Heart right ventricle (tissue), 16 donors: ENCODE measurements around the gene ITM2B. TPM values are rescaled to one million over a fixed set of nuclear protein-coding genes. Genes with fewer than 3 reads are reported as not detected.
A peak's percentile ranks its signal among the peaks of the same experiment; 100 is the strongest.

Experiments
- ATAC-seq, 8 donors: fragments of 200-7000 bp; cut with Tn5 transposase; one replicate each; pipeline ENCODE4 v1.9.1; 2020; ENCODE audit warnings: mild to moderate bottlenecking in 8 of 8, moderate library complexity in 8 of 8, moderate number of reproducible peaks in 1 of 8
- DNase-seq, 2 donors: peaks; one replicate each; pipeline ENCODE4 v3.0.0-alpha.2; 2020
- H3K27ac ChIP-seq, 10 donors: fragments of 200-600 bp; sonication (generic) in 2 of 10; one replicate each; pipeline versions ENCODE4 v1.5.0 to v1.8.0; 2020 to 2022; ENCODE audit warnings: mild to moderate bottlenecking in 3 of 10
- H3K27me3 ChIP-seq, 7 donors: fragments of 200-600 bp; one replicate each; pipeline ENCODE4 v1.8.0; 2021 to 2022; ENCODE audit warnings: mild to moderate bottlenecking in 2 of 7
- H3K36me3 ChIP-seq, 9 donors: fragments of 200-600 bp; sonication (generic) in 1 of 9; one replicate each; pipeline versions ENCODE4 v1.5.0 to v1.8.0; 2020 to 2022; ENCODE audit warnings: mild to moderate bottlenecking in 2 of 9
- H3K4me1 ChIP-seq, 9 donors: fragments of 200-600 bp; sonication (generic) in 1 of 9; one replicate each; pipeline versions ENCODE4 v1.5.0 to v1.8.0; 2020 to 2022; ENCODE audit warnings: mild to moderate bottlenecking in 4 of 9
- H3K4me3 ChIP-seq, 10 donors: fragments of 200-600 bp; sonication (generic) in 2 of 10; one replicate each; pipeline versions ENCODE4 v1.5.0 to v1.8.0; 2020 to 2022; ENCODE audit warnings: mild to moderate bottlenecking in 7 of 10, moderate library complexity in 2 of 10
- H3K9me3 ChIP-seq, 11 donors: fragments of 200-600 bp in 10 of 11; sonication (generic) in 2 of 11; one replicate each; pipeline versions ENCODE4 v1.5.0 to v1.8.0; 2013 to 2022; ENCODE audit warnings: mild to moderate bottlenecking in 2 of 11, control low read depth in 1 of 11, moderate library complexity in 1 of 11
- WGBS, 2 donors: extraction: QIAGEN DNeasy Blood & Tissue Kit; methylation state at CpG; one replicate each; pipeline ENCODE4 v1.1.7; 2013; ENCODE audit warnings: inconsistent platforms in 1 of 2; 5-methylcytosine and 5-hydroxymethylcytosine counted together
- intact Hi-C, 10 donors: fragments of 100-400 bp; cut with DNase I; formaldehyde crosslinking; loops; one replicate each; pipeline versions ENCODE4 v1.11.1 to v1.14.2; 2022
- polyA plus RNA-seq, 2 donors: library from polyadenylated mRNA; stranded (reverse); fragments of 200-250 nt; gene quantifications; one replicate each; pipeline ENCODE4 v1.2.3, GENCODE V29; 2013
- total RNA-seq, 10 donors: library from RNA; stranded (reverse); fragmentation: NEBNext Ultra II Directional in 3 of 10; extraction: Animal tissue kit (Norgen Biotek cat#: 25700) in 3 of 10; gene quantifications; one replicate each; pipeline versions ENCODE4 v1.2.1 to v1.2.4, GENCODE V29; 2021 to 2023
- TF ChIP-seq, protein P1 (sequence below), 9 donors: fragments of 200-600 bp; sonication (generic) in 2 of 9; IDR thresholded peaks; one replicate each; pipeline versions ENCODE4 v1.5.0 to v1.8.0; 2021 to 2022; ENCODE audit warnings: antibody characterized with exemption in 9 of 9, mild to moderate bottlenecking in 5 of 9, moderate library complexity in 1 of 9
- donor health status: Arrhythmogenic right ventricular cardiomyopathy.
- donor health status: ischemic (EF 13 %, LVEDD 7.1; RV severe dilation, severe dysfunction).
- donor health status: healthy with polysubstance abuse.
- donor health status: DM: no; HTN: yes; CAD: no.
- donor health status: DM: no; HTN: no; CAD: no.
- donor health status: ischemic (EF 25% LVEDD 6.9; RV normal size, moderate dysfunction).
- donor health status: ischemic (EF 25% LVEDD 5.7; RV mildly dilated, moderate dysfunction).
- donor health status: healthy.
- donor health status: DM: yes; HTN: yes; CAD: no.
- donor health status: Ischemic cardiomyopathy.
- donor health status: ischemic (EF 35%, LVEDD 5.7; RV mildly dilated, moderate dysfunction).
- donor health status: nonischemic (EF 11% LVEDD 7.7; RV severe dilation, severe dysfunction).
- donor health status: DM: yes; HTN: yes; CAD: no.
- donor health status: PGD.
- donor health status: ischemic (EF 29% LVEDD 5.4; RV normal size, mild dysfunction).
- donor health status: nonischemic (EF 23%, LVEDD 6.1; RV moderate dilation, normal function).

The ITM2B gene
- total and polyA plus RNA-seq, 12 donors = 272 to 636 (median 507) TPM

DNA sequence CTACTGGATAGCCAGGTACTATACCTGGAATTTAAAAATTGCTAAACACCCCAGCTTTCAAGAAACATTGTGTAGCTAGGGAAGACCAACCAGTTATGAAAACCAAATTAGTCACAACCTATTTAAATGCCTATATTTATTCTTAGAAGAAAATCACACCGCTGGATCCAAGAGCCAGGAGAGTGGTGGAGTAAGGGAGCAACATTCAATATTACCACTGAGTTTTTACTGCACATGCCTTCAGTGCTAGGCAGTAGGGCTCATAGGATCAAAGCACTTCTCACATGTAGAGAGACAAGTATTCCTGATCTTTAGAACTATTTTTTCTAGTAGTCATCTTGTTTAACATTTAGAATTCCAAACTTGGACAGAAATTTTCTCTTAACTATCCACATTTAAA lies 11.2 kb downstream of the ITM2B start:
- peak overlapping the region in 1 of 10 donors; percentile 1 for H3K27ac ChIP-seq
- H3K4me3 ChIP-seq = no peak overlapping the region
- WGBS, 2 donors = 47 to 65% methylated on average over 1 of the region's 1 CpG
- intact Hi-C loops = no loop called here
- H3K4me1 ChIP-seq = peaks cover 5 to 99% (median 88%) of the 10 kb centered on the region in 9 donors
- no peak for DNase-seq
- peaks cover 0 to 68% (median 3%) of the 10 kb centered on the region in 9 donors for H3K36me3 ChIP-seq
- ATAC-seq = peak in 1 of 8 donors; percentile 51
- TF ChIP-seq, protein P1, sequence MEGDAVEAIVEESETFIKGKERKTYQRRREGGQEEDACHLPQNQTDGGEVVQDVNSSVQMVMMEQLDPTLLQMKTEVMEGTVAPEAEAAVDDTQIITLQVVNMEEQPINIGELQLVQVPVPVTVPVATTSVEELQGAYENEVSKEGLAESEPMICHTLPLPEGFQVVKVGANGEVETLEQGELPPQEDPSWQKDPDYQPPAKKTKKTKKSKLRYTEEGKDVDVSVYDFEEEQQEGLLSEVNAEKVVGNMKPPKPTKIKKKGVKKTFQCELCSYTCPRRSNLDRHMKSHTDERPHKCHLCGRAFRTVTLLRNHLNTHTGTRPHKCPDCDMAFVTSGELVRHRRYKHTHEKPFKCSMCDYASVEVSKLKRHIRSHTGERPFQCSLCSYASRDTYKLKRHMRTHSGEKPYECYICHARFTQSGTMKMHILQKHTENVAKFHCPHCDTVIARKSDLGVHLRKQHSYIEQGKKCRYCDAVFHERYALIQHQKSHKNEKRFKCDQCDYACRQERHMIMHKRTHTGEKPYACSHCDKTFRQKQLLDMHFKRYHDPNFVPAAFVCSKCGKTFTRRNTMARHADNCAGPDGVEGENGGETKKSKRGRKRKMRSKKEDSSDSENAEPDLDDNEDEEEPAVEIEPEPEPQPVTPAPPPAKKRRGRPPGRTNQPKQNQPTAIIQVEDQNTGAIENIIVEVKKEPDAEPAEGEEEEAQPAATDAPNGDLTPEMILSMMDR (IDR thresholded peaks at IDR 0.05) = no peak
- H3K9me3 ChIP-seq = no peaks in the 10 kb centered on the region
- no peaks in the 10 kb centered on the region for H3K27me3 ChIP-seq

DNA sequence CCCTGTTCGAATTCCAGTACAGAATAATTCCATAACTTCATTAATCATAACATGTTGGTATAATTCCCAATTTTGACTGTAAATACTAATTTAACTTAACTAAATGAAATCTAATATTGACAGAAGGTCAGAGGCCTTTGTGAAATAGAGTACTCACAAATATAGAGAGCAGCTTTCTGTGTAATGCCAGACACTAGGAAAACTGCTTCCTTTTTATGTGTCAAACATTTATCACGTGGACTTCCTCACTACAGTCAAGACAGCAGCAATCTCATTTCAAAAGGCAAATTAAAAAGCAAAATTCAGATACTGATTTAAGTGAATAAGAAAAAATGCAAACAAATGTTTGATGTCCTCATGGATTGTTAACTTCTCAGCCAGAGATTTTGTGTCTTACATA lies 13.1 kb downstream of the ITM2B start:
- TF ChIP-seq, protein P1 (IDR thresholded peaks at IDR 0.05) = no peak
- Histone ChIP-seq H3K4me3 (no peak overlapping the region), H3K27me3 (no peaks in the 10 kb centered on the region), H3K9me3 (no peaks in the 10 kb centered on the region), H3K36me3 (peaks cover 0 to 61% (median 0%) of the 10 kb centered on the region in 9 donors), H3K27ac (peak overlapping the region in 1 of 10 donors; percentile 1), H3K4me1 (peaks cover 0 to 99% (median 86%) of the 10 kb centered on the region in 9 donors)
- DNase-seq (no peak), ATAC-seq (no peak)
- intact Hi-C loops = no loop called here
- WGBS, 2 donors = 44 to 61% methylated on average over 2 of the region's 2 CpGs

DNA sequence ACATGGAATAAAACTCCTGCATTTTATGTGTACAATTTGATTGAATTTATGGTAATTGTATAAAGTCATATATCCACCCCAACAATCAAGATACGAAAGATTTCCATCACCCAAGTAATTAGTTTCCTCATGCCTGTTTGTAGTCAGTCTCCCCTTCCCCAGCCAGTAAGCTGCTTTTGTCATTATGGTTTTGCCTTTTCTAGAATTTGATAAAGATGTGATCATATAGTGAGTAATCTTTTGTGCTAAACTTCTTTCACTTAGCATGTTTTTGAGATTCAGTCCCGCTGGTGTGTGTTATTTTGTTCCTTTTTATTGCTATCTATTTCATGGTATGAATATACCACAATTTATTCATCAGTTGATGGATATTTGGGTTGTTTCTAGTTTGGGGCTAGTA lies 16.0 kb downstream of the ITM2B start:
- intact Hi-C loops = no loop called here
- ATAC-seq (no peak), DNase-seq (no peak)
- Histone ChIP-seq H3K4me1 (peaks cover 6 to 100% (median 89%) of the 10 kb centered on the region in 9 donors), H3K27me3 (no peaks in the 10 kb centered on the region), H3K36me3 (peaks cover 0 to 46% (median 0%) of the 10 kb centered on the region in 9 donors), H3K9me3 (no peaks in the 10 kb centered on the region), H3K27ac (peak overlapping the region in 2 of 10 donors; percentile 9 to 22), H3K4me3 (no peak overlapping the region)
- 88 to 89% methylated on average over 2 of the region's 2 CpGs for WGBS, 2 donors
- TF ChIP-seq, protein P1 (IDR thresholded peaks at IDR 0.05) = no peak

DNA sequence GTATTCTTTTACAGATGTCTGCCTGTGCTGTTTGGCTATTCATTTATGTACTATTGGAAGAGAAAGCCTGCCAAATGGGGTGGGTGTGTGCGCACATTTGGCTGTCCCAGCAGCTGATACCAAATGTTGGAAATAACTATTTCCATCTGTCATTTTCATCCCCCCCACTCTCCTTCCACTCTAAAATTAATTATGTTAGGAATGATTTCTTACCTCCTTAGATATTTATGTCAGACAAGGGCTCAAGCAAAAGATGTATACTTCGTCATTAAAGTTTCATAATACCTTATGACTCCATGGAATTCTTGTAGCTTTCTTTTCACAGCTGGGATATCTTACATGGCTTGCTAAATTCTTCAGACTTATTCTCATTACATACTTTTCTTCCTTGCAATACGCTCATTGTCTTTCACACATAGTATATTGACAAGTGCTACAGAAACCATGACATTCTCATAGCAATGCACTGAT lies 18.6 kb downstream of the ITM2B start:
- peaks cover 6 to 96% (median 84%) of the 10 kb centered on the region in 9 donors for H3K4me1 ChIP-seq
- H3K9me3 ChIP-seq = no peaks in the 10 kb centered on the region
- intact Hi-C loops = loop anchor here in 1 of 10 donors (5.0 kb wide), 1 partner anchor 51 kb away; the partner anchor contains the start of gene RB1
- DNase-seq = no peak
- H3K36me3 ChIP-seq = peaks cover 0 to 59% (median 22%) of the 10 kb centered on the region in 9 donors
- ATAC-seq = peak in 6 of 8 donors; percentile 44 to 56 (median 51)
- WGBS, 2 donors = 62 to 66% methylated on average over 3 of the region's 3 CpGs
- peak overlapping the region in 8 of 10 donors; percentile 11 to 55 (median 30) for H3K27ac ChIP-seq
- H3K4me3 ChIP-seq = no peak overlapping the region
- H3K27me3 ChIP-seq = no peaks in the 10 kb centered on the region
- TF ChIP-seq, protein P1 (IDR thresholded peaks at IDR 0.05) = no peak
